Fibroblast of skin of left quadriceps (primary cell): ENCODE data around the gene SRGAP3.

Experiments
- DNase-seq, 2 experiments: peaks; one replicate each; pipeline ENCODE4 v3.0.0-alpha.2; 2013; ENCODE audit warnings: low read depth in 2 of 2

Gene SRGAP3

GRCh38 chr3:8970971-8971589, 278.4 kb downstream of the SRGAP3 start:
- DNase-seq: peak; percentile 32 to 33

GRCh38 chr3:8969241-8969640, 280.2 kb downstream of the SRGAP3 start:
- no peak for DNase-seq

- no peak for DNase-seq
These were observed 281.0 kb downstream of the SRGAP3 start for GRCh38 chr3:8968375-8968882.

GRCh38 chr3:8967553-8967952, 281.9 kb downstream of the SRGAP3 start:
- no peak for DNase-seq

- no peak for DNase-seq
These were observed 282.6 kb downstream of the SRGAP3 start for GRCh38 chr3:8966820-8967348.

- DNase-seq: no peak
These were observed 283.2 kb downstream of the SRGAP3 start for GRCh38 chr3:8966150-8966819.

GRCh38 chr3:8964436-8965370, 284.7 kb downstream of the SRGAP3 start:
- DNase-seq: peak; percentile 20 to 34

- peak; percentile 78 to 80 for DNase-seq
These were observed 286.2 kb downstream of the SRGAP3 start, which contains the start of gene RAD18 for GRCh38 chr3:8963137-8963853. Gene RAD18, minus strand, starts transcription at chr3:8963472. Its CDS starts 87 bp downstream, at chr3:8963385.

GRCh38 chr3:8962226-8962861, 287.1 kb downstream of the SRGAP3 start:
- DNase-seq: no peak

- no peak for DNase-seq
These were observed 289.8 kb downstream of the SRGAP3 start for GRCh38 chr3:8959668-8960067.

GRCh38 chr3:8954938-8955763, 294.3 kb downstream of the SRGAP3 start:
- peak; percentile 39 to 42 for DNase-seq

- DNase-seq: no peak
These were observed 296.1 kb downstream of the SRGAP3 start for GRCh38 chr3:8953313-8953712.

- DNase-seq: no peak
These were observed 297.3 kb downstream of the SRGAP3 start for GRCh38 chr3:8952130-8952529.

- DNase-seq: no peak
These were observed 303.4 kb downstream of the SRGAP3 start for GRCh38 chr3:8945890-8946600.

- no peak for DNase-seq
These were observed 306.5 kb downstream of the SRGAP3 start for GRCh38 chr3:8942746-8943488.

- DNase-seq: no peak
These were observed 307.3 kb downstream of the SRGAP3 start for GRCh38 chr3:8942115-8942514.

- peak in 1 of 2 experiments; percentile 20 for DNase-seq
These were observed 311.4 kb downstream of the SRGAP3 start for GRCh38 chr3:8938021-8938420.
